RWPE1 (cell line): Measurements from ENCODE around the gene ERFL.
A peak's percentile ranks its signal among the peaks of the same experiment; 100 is the strongest.

Source experiments
- CTCF ChIA-PET: fragments of 350-600 bp; sonication (Branson Sonifier 250); formaldehyde crosslinking; extraction: SDS; loops from one replicate; lab custom pipeline; 2021; lab: Yijun Ruan, JAX
- POLR2A ChIA-PET: fragments of 400-600 bp; formaldehyde crosslinking; extraction: SDS; loops from one replicate; lab custom pipeline; 2020; ENCODE audit warnings: antibody characterized with exemption; ENCODE audit not compliant: low non-redundant PET; lab: Yijun Ruan, JAX
- DNase-seq: peaks from one replicate; pipeline ENCODE4 v3.0.0; 2012; ENCODE audit warnings: low spot score
- H3K27ac ChIP-seq: fragments of 450-650 bp; 2 replicates; pipeline ENCODE4 v1.5.1; 2017
- TF ChIP-seq, protein P1 (sequence below): fragments of 450-650 bp; conservative IDR thresholded peaks from 2 replicates; pipeline ENCODE4 v1.5.1; 2017; ENCODE audit warnings: low read depth, mild to moderate bottlenecking

ERFL gene

GRCh38 chr19:41905273-41906002 lies 22.8 kb downstream of the ERFL start:
- no peak for DNase-seq
- ChIA-PET POLR2A (no interaction called here), CTCF (interaction anchor here (0.6 to 1.2 kb wide), 2 partner anchors 10 to 497 kb away, joined by 3 to 5 read pairs; no protein-coding TSS in a partner anchor)
- TF ChIP-seq, protein P1, sequence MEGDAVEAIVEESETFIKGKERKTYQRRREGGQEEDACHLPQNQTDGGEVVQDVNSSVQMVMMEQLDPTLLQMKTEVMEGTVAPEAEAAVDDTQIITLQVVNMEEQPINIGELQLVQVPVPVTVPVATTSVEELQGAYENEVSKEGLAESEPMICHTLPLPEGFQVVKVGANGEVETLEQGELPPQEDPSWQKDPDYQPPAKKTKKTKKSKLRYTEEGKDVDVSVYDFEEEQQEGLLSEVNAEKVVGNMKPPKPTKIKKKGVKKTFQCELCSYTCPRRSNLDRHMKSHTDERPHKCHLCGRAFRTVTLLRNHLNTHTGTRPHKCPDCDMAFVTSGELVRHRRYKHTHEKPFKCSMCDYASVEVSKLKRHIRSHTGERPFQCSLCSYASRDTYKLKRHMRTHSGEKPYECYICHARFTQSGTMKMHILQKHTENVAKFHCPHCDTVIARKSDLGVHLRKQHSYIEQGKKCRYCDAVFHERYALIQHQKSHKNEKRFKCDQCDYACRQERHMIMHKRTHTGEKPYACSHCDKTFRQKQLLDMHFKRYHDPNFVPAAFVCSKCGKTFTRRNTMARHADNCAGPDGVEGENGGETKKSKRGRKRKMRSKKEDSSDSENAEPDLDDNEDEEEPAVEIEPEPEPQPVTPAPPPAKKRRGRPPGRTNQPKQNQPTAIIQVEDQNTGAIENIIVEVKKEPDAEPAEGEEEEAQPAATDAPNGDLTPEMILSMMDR = no peak
- H3K27ac ChIP-seq = peak overlapping the region; percentile 34

GRCh38 chr19:41904118-41904870 lies 24.0 kb downstream of the ERFL start:
- TF ChIP-seq, protein P1 = no peak
- H3K27ac ChIP-seq = peak overlapping the region; percentile 34
- DNase-seq = no peak
- ChIA-PET POLR2A (no interaction called here), CTCF (interaction anchor here (0.6 to 1.2 kb wide), 2 partner anchors 9 to 22 kb away, joined by 3 to 5 read pairs; no protein-coding TSS in a partner anchor)

DNA sequence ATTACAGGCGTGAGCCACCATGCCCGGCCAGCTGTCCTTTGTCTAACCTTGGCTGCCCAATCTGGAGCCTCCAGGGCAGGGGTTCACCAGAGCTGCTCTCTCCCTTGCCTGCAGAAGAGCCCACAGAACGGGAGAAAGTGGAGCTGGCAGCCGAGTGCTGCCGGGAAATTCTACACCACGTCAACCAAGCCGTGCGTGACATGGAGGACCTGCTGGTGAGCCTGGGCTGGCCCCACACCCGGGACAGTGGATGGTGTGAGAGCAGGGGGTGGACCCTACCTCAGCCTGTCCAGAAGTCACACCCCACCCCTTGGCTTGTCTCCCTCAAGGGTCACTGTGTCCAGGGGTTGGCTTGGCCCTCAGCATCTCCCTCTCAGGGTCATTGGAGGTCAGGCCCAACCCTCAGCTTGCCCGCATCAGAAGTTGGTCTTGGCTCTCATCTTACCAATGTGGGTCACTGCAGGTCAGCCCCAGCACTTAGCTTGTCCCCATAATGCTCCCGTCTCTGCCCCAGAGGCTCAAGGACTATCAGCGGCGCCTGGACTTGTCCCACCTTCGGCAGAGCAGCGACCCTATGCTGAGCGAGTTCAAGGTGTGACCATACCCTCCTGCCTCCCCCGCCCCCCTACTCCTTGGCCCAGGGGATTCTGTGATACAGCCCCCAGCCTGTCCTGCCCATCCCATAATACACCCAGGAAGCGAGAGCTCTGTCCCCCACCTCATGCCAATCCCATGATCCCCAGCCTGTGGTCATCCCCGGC lies 24.9 kb downstream of the ERFL start:
- ChIA-PET CTCF (interaction anchor here (0.6 kb wide), 1 partner anchor 21 kb away, joined by 3 read pairs; no protein-coding TSS in a partner anchor), POLR2A (no interaction called here)
- H3K27ac ChIP-seq = peak overlapping the region; percentile 34; the same call in 1 of the 2 replicates
- TF ChIP-seq, protein P1 = no peak
- DNase-seq = no peak

GRCh38 chr19:41902594-41902993 lies 25.7 kb downstream of the ERFL start:
- ChIA-PET POLR2A (no interaction called here), CTCF (interaction anchor here (0.7 to 1.6 kb wide), 2 partner anchors 9 to 29 kb away, joined by 3 to 7 read pairs; no protein-coding TSS in a partner anchor)
- no peak overlapping the region for H3K27ac ChIP-seq
- DNase-seq = no peak
- TF ChIP-seq, protein P1 = no peak

- H3K27ac ChIP-seq = no peak overlapping the region
- ChIA-PET POLR2A (no interaction called here), CTCF (interaction anchor here (0.7 to 1.6 kb wide), 2 partner anchors 9 to 28 kb away, joined by 3 to 7 read pairs; no protein-coding TSS in a partner anchor)
- DNase-seq = no peak
- TF ChIP-seq, protein P1 = no peak
Measured at GRCh38 chr19:41901707-41902360, 26.4 kb downstream of the ERFL start.
